Glutamatergic neuron (in vitro differentiated cells): ENCODE measurements around the gene CAMK1G. TPM values are rescaled to one million over a fixed set of nuclear protein-coding genes. Genes with fewer than 3 reads are reported as not detected.

Experiments
- DNase-seq: peaks from one replicate; pipeline ENCODE4 v3.0.0; 2022
- H3K27ac Mint-ChIP-seq: one replicate; pipeline ENCODE4 v1.8.0; 2020; ENCODE audit warnings: mild to moderate bottlenecking, mixed read lengths, inconsistent platforms; ENCODE audit not compliant: unreplicated experiment
- H3K27me3 Mint-ChIP-seq: one replicate; pipeline ENCODE4 v1.8.0; 2020; ENCODE audit warnings: mild to moderate bottlenecking, moderate library complexity, mixed read lengths, inconsistent platforms; ENCODE audit not compliant: unreplicated experiment
- H3K36me3 Mint-ChIP-seq: one replicate; pipeline ENCODE4 v1.8.0; 2020; ENCODE audit warnings: mild to moderate bottlenecking, mixed read lengths, inconsistent platforms; ENCODE audit not compliant: unreplicated experiment
- H3K4me1 Mint-ChIP-seq: one replicate; pipeline ENCODE4 v1.8.0; 2020; ENCODE audit warnings: mild to moderate bottlenecking, low read depth, mixed read lengths, inconsistent platforms; ENCODE audit not compliant: unreplicated experiment
- H3K4me3 Mint-ChIP-seq: one replicate; pipeline ENCODE4 v1.8.0; 2020; ENCODE audit warnings: mild to moderate bottlenecking, mixed read lengths, inconsistent platforms; ENCODE audit not compliant: unreplicated experiment
- H3K9me3 Mint-ChIP-seq: one replicate; pipeline ENCODE4 v1.8.0; 2020; ENCODE audit warnings: mild to moderate bottlenecking, moderate library complexity, mixed read lengths, inconsistent platforms; ENCODE audit not compliant: unreplicated experiment
- total RNA-seq: library from RNA; stranded (reverse); fragmentation: NEBNext Ultra II Directional; extraction: Animal tissue kit (Norgen Biotek cat#: 25700); gene quantifications from one replicate; pipeline ENCODE4 v1.2.1, GENCODE V29; 2021; ENCODE audit not compliant: unreplicated experiment
- TF ChIP-seq, protein P1 (sequence below): fragments of 200-600 bp; sonication (generic); IDR thresholded peaks from one replicate; pipeline ENCODE4 v1.5.0; 2021; ENCODE audit not compliant: partially characterized antibody, unreplicated experiment

The CAMK1G gene
- total RNA-seq, 1 donor from 2014 or later, result 2.0 TPM

DNA sequence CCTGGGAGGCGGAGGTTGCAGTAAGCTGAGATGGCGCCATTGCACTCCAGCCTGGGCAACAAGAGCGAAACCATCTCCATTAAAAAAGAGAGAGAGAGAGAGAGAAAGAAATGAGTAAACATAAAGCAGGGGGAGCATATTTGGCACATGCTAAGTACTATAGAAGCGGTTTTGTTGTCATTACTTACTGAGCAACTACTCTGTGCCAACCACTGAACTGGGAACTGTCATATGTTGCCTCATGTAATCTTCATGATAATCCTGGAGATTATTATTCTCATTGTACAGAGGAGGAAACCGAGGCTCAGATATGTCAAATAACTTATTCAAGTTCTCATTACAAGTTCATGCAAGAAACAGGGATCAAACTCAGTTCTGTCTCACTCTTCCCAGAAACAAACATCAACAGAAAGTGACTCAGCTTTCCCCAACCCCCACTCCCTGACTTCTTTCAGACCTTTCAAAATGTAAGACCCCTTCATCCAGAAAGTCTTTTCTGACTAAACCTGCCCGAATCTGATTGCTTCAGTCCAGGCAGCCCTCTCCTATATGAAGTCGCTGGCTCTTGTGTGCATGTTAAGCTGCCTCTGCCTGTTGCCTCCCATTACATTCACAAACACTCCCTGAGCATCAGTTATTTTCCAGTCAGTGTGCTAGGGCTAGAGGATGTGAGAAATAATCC, 45.2 kb downstream of the CAMK1G start:
- Mint-ChIP-seq H3K4me1 (peaks cover 21% of the 10 kb centered on the region), H3K36me3 (no peaks in the 10 kb centered on the region), H3K27me3 (peaks cover 7% of the 10 kb centered on the region), H3K4me3 (no peak overlapping the region), H3K27ac (no peak overlapping the region), H3K9me3 (peaks cover 7% of the 10 kb centered on the region)
- TF ChIP-seq, protein P1, sequence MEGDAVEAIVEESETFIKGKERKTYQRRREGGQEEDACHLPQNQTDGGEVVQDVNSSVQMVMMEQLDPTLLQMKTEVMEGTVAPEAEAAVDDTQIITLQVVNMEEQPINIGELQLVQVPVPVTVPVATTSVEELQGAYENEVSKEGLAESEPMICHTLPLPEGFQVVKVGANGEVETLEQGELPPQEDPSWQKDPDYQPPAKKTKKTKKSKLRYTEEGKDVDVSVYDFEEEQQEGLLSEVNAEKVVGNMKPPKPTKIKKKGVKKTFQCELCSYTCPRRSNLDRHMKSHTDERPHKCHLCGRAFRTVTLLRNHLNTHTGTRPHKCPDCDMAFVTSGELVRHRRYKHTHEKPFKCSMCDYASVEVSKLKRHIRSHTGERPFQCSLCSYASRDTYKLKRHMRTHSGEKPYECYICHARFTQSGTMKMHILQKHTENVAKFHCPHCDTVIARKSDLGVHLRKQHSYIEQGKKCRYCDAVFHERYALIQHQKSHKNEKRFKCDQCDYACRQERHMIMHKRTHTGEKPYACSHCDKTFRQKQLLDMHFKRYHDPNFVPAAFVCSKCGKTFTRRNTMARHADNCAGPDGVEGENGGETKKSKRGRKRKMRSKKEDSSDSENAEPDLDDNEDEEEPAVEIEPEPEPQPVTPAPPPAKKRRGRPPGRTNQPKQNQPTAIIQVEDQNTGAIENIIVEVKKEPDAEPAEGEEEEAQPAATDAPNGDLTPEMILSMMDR, result no peak
- DNase-seq, result no peak

DNA sequence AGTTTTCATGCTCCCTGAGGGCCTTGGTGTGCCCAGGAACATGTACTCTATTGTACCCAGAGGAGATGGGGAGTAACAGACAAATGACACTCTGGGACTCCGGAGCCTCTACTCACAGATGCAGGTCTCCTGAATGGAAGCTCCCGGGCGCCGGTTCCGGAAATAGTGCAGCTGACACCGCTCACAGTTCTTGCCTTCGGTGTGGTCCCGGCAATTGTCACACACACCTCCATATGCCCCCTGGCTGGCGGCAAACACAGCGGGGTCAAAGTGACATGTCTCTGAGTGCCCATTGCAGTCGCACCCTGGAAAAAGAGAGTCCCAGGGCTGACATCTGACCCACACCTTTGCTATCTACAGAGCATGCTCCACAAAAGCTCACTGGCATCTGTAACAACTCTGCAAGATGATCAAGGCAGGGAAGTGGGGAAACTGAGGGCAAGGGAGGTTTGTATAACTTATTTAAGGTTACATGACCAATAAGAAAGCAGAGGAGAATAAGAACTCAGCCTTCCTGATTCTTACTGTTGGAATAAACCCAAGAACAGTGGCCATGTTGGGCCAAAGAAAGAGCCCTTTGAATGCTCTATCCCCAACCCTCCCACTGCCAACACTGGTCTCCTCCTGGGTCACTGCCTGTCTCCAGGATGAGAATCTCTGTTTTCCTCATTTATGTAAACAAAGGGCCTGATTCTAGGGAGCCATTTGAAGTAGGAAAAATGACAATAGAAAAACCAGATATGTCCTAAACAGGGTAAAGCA, 46.3 kb downstream of the CAMK1G start:
- H3K27me3 Mint-ChIP-seq, result peaks cover 6% of the 10 kb centered on the region
- DNase-seq, result no peak
- H3K36me3 Mint-ChIP-seq, result no peaks in the 10 kb centered on the region
- H3K27ac Mint-ChIP-seq, result no peak overlapping the region
- no peak overlapping the region for H3K4me3 Mint-ChIP-seq
- peaks cover 14% of the 10 kb centered on the region for H3K4me1 Mint-ChIP-seq
- peaks cover 6% of the 10 kb centered on the region for H3K9me3 Mint-ChIP-seq
- TF ChIP-seq, protein P1, result no peak

DNA sequence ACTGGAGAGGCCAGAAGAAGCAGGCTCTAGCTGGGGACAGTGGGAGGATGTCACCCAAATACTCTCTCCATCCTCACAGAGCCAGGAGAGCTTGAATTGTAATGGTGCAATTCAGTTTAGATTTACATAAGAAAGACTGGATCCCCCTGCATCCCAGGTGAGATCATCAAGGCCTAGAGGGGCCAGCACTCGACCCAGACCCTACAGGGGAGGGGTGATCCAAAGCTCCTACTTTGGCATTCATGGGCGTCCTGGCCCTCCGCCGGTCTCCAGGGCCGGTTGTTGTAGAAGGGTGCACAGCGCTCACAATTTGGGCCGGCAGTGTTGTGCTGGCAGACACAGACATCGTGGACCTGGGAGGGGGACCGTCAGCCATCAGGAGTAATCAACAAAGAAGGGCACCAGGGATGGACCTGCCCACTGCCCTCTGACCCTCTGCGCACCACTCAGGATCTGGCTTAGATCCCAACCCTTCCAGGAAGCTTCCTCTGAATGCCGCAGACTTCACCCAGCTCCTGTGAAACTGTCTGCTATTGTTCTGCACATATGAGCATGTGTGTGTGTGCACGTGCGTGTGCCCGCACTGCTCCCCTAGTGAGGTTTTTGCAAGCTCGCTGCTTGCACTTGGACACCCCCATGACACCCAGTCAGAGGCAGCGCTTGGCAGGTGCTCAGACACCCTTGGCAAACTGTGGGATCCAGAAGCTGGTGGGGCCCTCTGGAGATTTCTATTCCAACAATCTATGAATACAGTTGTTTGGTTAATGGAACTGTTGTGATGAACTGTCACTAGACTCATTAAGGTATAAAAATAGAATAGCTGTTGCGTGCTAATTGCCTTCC, 47.1 kb downstream of the CAMK1G start:
- H3K27ac Mint-ChIP-seq, result no peak overlapping the region
- peaks cover 6% of the 10 kb centered on the region for H3K27me3 Mint-ChIP-seq
- no peak overlapping the region for H3K4me3 Mint-ChIP-seq
- H3K36me3 Mint-ChIP-seq, result no peaks in the 10 kb centered on the region
- TF ChIP-seq, protein P1, result no peak
- peaks cover 6% of the 10 kb centered on the region for H3K9me3 Mint-ChIP-seq
- H3K4me1 Mint-ChIP-seq, result peaks cover 12% of the 10 kb centered on the region
- no peak for DNase-seq

DNA sequence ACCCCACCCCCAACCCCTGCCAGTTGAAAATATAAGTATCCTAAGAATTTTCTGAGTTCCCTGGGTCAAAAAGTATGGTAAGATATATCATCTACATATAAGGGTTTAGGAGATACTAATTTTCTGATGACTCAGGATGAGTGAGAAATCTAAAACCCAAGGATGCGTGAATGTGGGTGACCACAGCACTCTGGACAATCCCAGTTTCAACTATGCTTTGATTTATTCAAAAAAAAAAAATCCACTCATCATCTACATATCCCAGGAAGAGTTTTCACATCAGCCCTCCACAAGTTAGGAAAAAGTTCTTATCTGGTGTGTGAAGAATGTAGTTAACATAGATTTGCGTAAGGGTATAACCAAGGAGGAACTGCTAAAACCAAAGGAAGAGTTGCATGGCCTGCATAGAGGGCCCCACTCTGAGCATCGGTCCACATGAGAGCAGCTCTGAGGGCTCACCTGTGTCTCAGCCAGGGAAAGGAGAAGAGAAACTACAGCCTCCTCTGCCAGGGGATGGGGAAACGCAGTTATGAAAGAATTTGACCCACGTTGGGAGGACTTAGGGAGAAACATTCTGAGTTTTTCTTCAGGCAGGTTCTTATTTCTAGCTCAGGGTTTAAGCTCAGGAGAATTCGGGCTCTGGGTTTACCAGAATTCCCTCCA, 50.0 kb downstream of the CAMK1G start:
- TF ChIP-seq, protein P1, result no peak
- Mint-ChIP-seq H3K27me3 (peaks cover 3% of the 10 kb centered on the region), H3K36me3 (no peaks in the 10 kb centered on the region), H3K27ac (no peak overlapping the region), H3K9me3 (peaks cover 2% of the 10 kb centered on the region), H3K4me1 (peaks cover 7% of the 10 kb centered on the region), H3K4me3 (no peak overlapping the region)
- no peak for DNase-seq
